Fibroblast of lung (primary cell): Measurements from ENCODE around the gene HNRNPU. TPM values are rescaled to one million over a fixed set of nuclear protein-coding genes. Genes with fewer than 3 reads are reported as not detected.
A peak's percentile ranks its signal among the peaks of the same experiment; 100 is the strongest.

Experiments used
- DNase-seq, 2 donors: peaks; one replicate each; pipeline versions ENCODE4 v3.0.0 to v3.0.0-alpha.2; 2010; ENCODE audit warnings: low read depth in 2 of 2
- H2AFZ ChIP-seq: 2 replicates; pipeline ENCODE4 v1.5.1; 2012; ENCODE audit warnings: low read length, control low read depth, inconsistent platforms
- H3K27ac ChIP-seq: 2 replicates; pipeline ENCODE4 v1.5.1; 2011; ENCODE audit warnings: low read length, control low read depth; ENCODE audit not compliant: insufficient read depth
- H3K27me3 ChIP-seq: 2 replicates; pipeline ENCODE4 v1.5.1; 2011; ENCODE audit warnings: mild to moderate bottlenecking, low read length; ENCODE audit not compliant: control insufficient read depth, insufficient read depth
- H3K36me3 ChIP-seq: 2 replicates; pipeline ENCODE4 v1.5.1; 2011; ENCODE audit warnings: low read length; ENCODE audit not compliant: control insufficient read depth, insufficient read depth
- H3K4me1 ChIP-seq: 2 replicates; pipeline ENCODE4 v1.5.1; 2011; ENCODE audit warnings: low read length; ENCODE audit not compliant: control insufficient read depth, insufficient read depth; ENCODE audit errors: extremely low read depth
- H3K4me2 ChIP-seq: 2 replicates; pipeline ENCODE4 v1.5.1; 2011; ENCODE audit warnings: low read length, control low read depth; ENCODE audit not compliant: insufficient read depth; ENCODE audit errors: extremely low read depth
- H3K4me3 ChIP-seq, 4 experiments: fragments of 200-600 bp in 1 of 4; sonication (generic) in 1 of 4; replicated peaks in 1 of 4; 2 replicates each; pipeline ENCODE4 v1.5.1; 2011 to 2016; ENCODE audit warnings: low read length in 4 of 4, low read depth in 3 of 4, mild to moderate bottlenecking in 3 of 4, control low read depth in 2 of 4, inconsistent platforms in 1 of 4, mixed read lengths in 1 of 4; ENCODE audit not compliant: insufficient read depth in 1 of 4; ENCODE audit errors: control extremely low read depth in 1 of 4
- H3K79me2 ChIP-seq: 2 replicates; pipeline ENCODE4 v1.5.1; 2012; ENCODE audit warnings: mild to moderate bottlenecking, low read length, inconsistent platforms; ENCODE audit not compliant: control insufficient read depth, insufficient read depth
- H3K9ac ChIP-seq: 2 replicates; pipeline ENCODE4 v1.5.1; 2011; ENCODE audit warnings: mild to moderate bottlenecking, low read length, control low read depth; ENCODE audit not compliant: insufficient read depth
- H3K9me3 ChIP-seq: 2 replicates; pipeline ENCODE4 v1.5.1; 2012; ENCODE audit warnings: low read depth, low read length; ENCODE audit not compliant: control insufficient read depth, insufficient read depth
- H4K20me1 ChIP-seq: 2 replicates; pipeline ENCODE4 v1.5.1; 2011; ENCODE audit warnings: low read length; ENCODE audit not compliant: control insufficient read depth, insufficient read depth; ENCODE audit errors: extremely low read depth
- EZH2 ChIP-seq: IDR thresholded peaks from 2 replicates; pipeline ENCODE4 v1.5.1; 2012; ENCODE audit warnings: low read length, control low read depth, mild to moderate bottlenecking; ENCODE audit errors: missing control alignments
- polyA plus RNA-seq, 2 donors: library from polyadenylated mRNA; depleted of rRNA in 1 of 2; stranded (reverse) in 1 of 2; unstranded in 1 of 2; fragments of >200 nt; gene quantifications; 2 replicates each; pipeline ENCODE4 v1.2.1, GENCODE V29; 2011 to 2012; ENCODE audit warnings: missing spikeins in 1 of 2
- total RNA-seq: library from RNA; depleted of rRNA; stranded (reverse); fragments of >200 nt; gene quantifications from 2 replicates; pipeline ENCODE4 v1.2.1, GENCODE V29; 2014
- TF ChIP-seq, protein P1 (sequence below), 2 donors: IDR thresholded peaks in 1 of 2; conservative IDR thresholded peaks in 1 of 2; 1 replicate in 1 of 2; 2 replicates in 1 of 2; pipeline ENCODE4 v1.5.1; 2011 to 2012; ENCODE audit warnings: low read length in 2 of 2, control low read depth in 1 of 2, inconsistent platforms in 1 of 2, low read depth in 1 of 2, mild to moderate bottlenecking in 1 of 2

HNRNPU gene
- total and polyA plus RNA-seq, 2 donors (not counting 1 experiment from before 2014, with no cell fraction given) = 231 to 383 TPM

DNA sequence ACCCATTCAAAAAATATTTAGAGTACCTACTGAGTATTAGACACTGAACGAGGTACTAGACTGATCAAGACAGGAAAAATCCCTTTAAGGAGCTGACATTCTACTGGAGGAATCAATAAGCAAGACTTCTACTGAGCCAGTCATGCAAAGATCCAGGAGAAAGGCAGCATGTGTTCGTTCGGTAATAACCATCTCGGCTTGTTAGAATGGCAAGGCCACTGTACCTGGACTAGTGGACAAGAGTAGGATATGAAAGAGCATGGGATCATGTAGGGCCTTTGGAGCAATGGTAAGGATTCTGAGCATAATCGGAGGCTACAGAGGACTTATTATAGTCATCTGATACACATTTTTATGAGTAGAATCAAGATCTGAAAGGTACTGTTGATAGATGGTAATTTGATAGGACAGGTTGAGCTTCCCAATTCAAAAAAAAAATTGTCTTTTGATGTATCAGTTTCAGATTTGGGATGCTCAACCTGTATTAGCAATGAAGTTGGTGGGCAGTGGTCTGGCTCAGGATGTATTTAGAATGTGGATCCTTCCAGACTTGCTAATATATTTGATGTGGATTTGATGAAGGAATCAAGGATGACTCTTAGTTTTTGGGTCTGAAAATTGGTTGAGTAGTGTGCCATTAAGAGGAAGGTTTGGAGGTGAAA lies 26.6 kb downstream of the HNRNPU start:
- Histone ChIP-seq H3K27me3 (no peaks in the 10 kb centered on the region), H3K79me2 (peaks cover 64% of the 10 kb centered on the region), H3K36me3 (peaks cover 8% of the 10 kb centered on the region), H2AFZ (no peak overlapping the region), H3K9me3 (no peaks in the 10 kb centered on the region), H3K4me2 (peak overlapping the region; percentile 91), H3K4me1 (peaks cover 2% of the 10 kb centered on the region), H4K20me1 (no peaks in the 10 kb centered on the region), H3K27ac (no peak overlapping the region), H3K4me3 (peak overlapping the region in 3 of 4 experiments; percentile 73 to 98 (median 80)), H3K9ac (no peak overlapping the region)
- TF ChIP-seq EZH2 = no peak
- TF ChIP-seq, protein P1, sequence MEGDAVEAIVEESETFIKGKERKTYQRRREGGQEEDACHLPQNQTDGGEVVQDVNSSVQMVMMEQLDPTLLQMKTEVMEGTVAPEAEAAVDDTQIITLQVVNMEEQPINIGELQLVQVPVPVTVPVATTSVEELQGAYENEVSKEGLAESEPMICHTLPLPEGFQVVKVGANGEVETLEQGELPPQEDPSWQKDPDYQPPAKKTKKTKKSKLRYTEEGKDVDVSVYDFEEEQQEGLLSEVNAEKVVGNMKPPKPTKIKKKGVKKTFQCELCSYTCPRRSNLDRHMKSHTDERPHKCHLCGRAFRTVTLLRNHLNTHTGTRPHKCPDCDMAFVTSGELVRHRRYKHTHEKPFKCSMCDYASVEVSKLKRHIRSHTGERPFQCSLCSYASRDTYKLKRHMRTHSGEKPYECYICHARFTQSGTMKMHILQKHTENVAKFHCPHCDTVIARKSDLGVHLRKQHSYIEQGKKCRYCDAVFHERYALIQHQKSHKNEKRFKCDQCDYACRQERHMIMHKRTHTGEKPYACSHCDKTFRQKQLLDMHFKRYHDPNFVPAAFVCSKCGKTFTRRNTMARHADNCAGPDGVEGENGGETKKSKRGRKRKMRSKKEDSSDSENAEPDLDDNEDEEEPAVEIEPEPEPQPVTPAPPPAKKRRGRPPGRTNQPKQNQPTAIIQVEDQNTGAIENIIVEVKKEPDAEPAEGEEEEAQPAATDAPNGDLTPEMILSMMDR (conservative IDR thresholded peaks at IDR 0.05 in 1 of 2, IDR thresholded peaks at IDR 0.05 in 1 of 2; ENCODE audit: low read depth in 1 of 2, low read length in 2 of 2) = no peak
- peak in 1 of 2 donors; percentile 14 for DNase-seq

DNA sequence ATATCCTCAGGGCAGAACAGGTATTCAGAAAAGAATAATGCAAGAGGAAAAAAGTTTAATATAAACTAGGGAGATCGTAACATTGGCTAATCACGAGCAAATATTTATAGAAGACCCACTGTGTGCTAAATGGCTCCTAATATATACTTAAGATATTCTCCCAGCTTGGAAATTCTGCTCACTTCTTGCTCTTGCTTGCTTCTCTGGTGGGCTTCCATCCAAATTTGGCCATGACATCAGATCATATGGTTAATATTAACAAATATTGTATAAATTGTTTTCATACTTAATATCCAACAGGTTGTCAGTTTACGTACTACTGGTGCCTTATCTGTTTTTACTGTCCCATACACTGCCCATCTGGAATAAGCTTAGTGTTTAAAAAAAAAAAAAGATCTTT lies 27.8 kb downstream of the HNRNPU start:
- Histone ChIP-seq H3K4me1 (peaks cover 2% of the 10 kb centered on the region), H3K27ac (peak overlapping the region; percentile 96), H3K79me2 (peaks cover 57% of the 10 kb centered on the region), H3K36me3 (peaks cover 6% of the 10 kb centered on the region), H2AFZ (no peak overlapping the region), H3K9ac (peak overlapping the region; percentile 93), H3K27me3 (no peaks in the 10 kb centered on the region), H4K20me1 (no peaks in the 10 kb centered on the region), H3K9me3 (no peaks in the 10 kb centered on the region), H3K4me3 (peak overlapping the region; percentile 59 to 98 (median 76)), H3K4me2 (peak overlapping the region; percentile 91)
- TF ChIP-seq EZH2 = no peak
- TF ChIP-seq, protein P1 (conservative IDR thresholded peaks at IDR 0.05 in 1 of 2, IDR thresholded peaks at IDR 0.05 in 1 of 2; ENCODE audit: low read depth in 1 of 2, low read length in 2 of 2) = no peak
- peak in 1 of 2 donors; percentile 47 for DNase-seq

DNA sequence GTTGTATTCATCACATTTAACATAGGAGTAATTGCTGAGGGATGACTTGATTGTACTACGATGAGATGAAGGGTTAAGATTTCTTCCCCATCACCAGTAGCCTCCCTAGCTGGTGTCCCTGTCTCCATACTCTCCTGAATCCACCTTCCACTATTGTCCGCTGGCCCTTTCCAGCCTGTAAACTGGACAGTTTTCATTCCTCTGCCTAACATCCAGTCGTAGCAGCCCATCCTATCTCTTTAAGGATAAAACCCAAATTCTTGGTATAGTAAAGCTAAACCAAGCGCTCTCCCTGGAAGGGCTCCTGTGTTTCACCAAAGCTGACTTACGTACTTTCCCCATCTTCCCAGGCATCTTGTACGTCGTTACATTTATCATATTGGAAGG lies 28.2 kb downstream of the HNRNPU start:
- Histone ChIP-seq H3K27ac (peak overlapping the region; percentile 96), H3K9ac (peak overlapping the region; percentile 93), H3K36me3 (peaks cover 6% of the 10 kb centered on the region), H4K20me1 (no peaks in the 10 kb centered on the region), H3K4me1 (peaks cover 2% of the 10 kb centered on the region), H3K9me3 (no peaks in the 10 kb centered on the region), H3K4me2 (peak overlapping the region; percentile 91), H3K27me3 (no peaks in the 10 kb centered on the region), H3K4me3 (peak overlapping the region; percentile 59 to 98 (median 76)), H2AFZ (peak overlapping the region; percentile 4), H3K79me2 (peaks cover 52% of the 10 kb centered on the region)
- peak; percentile 43 to 53 for DNase-seq
- no peak for TF ChIP-seq EZH2
- TF ChIP-seq, protein P1 (conservative IDR thresholded peaks at IDR 0.05 in 1 of 2, IDR thresholded peaks at IDR 0.05 in 1 of 2; ENCODE audit: low read depth in 1 of 2, low read length in 2 of 2) = no peak
